GM19463 (cell line): ENCODE measurements around the gene RHOBTB3.
"Not testable (repeated sequence)": the region's sequence is repeated elsewhere in the genome, so short reads cannot be mapped to it uniquely, and the experiment has no call there.

Experiments used
- ATAC-seq: cut with Tn5 transposase; IDR thresholded peaks from one replicate; pipeline ENCODE4 v1.9.1; 2021; ENCODE audit warnings: mild to moderate bottlenecking, moderate library complexity; ENCODE audit not compliant: unreplicated experiment

RHOBTB3 gene

DNA sequence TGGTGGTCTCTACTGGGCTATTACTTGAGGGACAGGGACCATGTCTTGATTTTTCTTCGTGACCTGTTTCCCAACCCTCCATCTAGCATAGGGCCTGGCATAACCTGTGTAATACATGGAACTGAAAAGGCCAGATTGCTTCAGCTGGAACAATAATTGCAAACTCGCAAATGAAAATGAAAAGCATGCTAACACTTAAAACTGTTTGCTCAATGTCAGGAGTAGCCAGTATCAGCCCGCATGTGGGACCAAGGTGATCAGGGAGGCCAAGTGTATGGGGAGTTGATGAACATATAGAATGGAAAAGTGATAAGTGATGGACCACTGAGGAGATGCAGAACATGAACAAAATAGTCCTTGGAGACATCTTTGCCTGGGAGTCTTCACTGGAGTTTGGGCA, 66.2 kb downstream of the RHOBTB3 start:
- ATAC-seq: no peak

DNA sequence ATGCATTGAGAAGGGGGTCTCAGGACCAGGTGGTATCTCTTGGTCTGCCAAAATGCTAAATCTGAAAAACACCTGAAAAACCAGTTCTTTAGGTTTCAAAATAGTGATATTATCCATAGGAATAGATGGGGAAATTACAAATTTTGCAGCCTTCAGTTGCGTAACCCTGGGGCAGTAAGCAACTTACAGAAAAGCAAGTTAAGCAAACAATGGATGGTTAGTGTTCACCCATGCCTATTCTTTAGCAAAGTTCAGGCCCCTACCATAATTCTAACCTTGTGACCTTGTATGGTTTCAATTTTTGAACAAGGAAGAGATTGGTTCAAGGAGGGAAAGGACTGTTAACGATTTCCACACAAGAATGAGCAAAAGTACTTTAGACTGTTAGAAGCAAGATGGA, 66.9 kb downstream of the RHOBTB3 start:
- ATAC-seq: no peak

DNA sequence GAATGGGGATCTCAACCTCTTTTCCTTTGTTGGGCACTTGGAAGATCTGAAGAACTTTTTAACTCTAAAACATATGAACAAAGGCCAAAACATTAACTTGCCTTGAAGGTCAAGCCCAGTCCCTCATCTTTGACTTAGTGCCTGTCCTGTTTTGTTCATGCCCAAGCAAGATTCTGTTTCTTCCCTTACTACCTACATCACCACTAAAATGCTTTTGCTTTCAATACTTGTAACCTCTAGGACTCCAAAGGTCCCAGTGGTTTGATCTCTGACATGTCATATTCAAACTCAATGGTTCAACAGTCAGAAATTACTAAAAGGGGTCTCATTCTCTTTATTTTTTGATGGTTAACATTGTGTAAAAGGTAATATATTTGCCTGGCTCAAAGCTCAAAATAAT, 67.4 kb downstream of the RHOBTB3 start:
- ATAC-seq: no peak

DNA sequence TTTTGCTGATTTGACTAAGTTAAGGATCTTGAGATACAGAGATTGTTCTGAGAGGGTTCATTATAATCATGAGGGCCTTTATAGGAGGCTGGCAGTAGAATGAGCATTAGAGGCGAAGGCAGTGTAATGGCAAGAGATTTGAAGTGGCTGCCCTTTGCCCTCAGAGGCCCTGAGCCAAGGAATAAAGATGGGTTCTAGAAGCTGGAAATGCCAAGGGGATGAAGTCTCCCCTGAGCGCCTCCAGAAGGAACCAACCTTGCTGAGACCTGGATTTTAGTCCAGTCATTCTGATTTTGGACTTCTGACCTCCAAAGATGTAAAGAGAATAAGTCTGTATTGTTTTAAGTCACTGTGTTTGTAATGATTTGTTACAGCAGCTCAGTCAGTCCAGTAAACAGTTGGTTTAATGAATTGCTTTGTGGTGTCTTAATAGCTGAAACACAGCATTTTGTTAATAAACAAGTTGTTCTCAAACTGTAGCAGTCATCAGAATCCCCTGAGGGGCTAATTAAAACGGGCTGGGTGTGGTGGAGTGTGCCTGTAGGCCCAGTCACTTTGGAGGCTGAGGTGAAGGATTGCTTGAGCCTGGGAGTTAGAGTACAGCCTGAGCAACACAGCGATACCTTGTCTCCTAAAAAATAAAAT, 68.2 kb downstream of the RHOBTB3 start:
- no peak for ATAC-seq

DNA sequence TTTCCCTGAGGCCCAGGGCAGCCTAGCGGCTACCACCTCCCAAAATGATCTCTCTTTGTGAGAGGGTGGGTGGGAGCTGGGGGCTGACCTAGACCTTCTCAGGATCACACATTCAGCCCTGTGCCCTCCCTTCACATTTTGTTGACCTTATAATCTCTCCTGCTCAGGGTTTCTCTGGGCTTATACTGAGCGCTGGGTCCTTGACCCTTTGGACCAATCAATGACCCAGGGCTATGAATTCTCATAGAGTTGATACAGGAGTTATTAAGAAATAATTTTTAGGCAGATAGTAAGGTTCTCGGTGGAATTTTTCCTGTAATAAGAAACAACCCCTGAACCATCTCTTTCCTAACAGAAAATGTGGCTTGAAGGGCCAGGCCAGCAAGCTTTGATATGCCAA, 69.4 kb downstream of the RHOBTB3 start:
- no peak for ATAC-seq

DNA sequence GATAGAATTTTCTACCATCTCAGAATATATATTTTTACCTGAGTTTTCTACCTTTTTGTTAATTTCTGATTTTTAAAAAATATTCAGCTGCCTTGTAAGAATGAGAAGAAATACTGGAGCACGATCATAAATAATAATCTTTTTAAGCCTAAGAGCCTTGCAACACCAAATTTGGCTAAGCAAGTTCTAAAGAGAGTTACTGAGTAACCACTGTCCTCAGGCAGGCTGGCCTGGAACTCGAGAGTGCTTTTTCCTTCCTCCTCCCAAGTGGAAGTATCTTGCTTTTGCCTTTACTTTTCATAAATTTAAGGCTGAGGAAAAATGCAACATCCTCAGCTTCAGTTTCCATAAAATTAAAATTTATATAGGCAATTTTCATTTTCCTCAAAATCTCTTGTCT, 70.4 kb downstream of the RHOBTB3 start:
- no peak for ATAC-seq

DNA sequence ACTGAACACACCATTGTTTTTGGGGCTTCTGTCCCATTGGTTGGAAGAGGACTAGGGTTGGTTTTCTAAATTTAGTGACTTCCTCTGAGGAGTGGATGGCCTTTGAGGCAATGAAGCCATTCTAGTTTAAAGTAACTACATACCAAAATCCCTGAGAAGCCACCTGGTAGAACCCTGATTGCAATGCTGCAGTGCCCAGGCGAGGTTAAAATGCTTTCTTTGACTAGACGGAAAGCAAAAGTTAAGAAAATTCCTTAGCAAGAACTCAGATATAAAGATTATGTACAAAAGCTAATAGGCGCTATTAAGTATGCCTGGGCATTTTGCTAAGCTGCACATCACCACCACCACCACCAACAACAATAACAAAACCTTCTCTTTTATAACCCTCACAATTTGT, 70.8 kb downstream of the RHOBTB3 start:
- ATAC-seq: no peak

DNA sequence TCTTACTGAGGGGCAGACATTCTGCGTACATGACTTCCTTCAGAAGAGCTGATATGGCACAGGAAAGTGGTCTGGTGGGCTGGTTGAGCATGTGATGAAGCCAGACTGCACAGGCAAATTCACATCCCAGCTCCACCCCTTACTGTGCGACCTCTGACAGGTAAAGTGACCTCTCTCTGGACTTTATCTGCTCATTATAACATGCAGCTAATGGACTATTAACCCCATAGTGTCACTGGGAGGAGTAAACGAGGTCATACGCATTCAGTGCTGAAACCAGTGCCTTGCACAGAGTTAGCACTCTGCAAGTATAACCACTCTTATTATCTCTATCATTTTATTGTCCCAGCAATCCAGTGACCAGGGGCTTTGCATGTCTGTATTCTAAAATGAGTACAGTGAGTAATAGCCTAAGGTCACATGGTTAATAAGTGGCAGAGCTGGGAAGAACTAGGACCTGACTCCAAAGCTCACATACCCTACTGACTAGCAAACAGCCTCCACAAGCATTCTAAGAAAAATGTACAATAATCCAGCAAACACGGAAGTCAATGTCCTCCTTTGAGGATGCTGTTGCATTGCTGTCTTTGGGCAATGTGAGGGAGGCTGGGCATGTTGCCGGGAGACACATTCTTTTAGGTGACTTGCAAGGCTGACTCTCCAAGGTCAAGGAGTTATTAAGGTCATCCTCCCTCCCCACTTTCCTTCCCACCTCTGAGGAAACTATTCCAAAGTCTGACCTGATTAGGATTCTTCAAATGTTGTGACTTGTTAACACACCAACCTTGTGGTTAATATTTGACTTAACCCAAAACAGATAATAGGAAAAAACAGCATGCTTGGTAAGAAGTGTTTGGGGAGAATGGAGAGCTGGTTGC, 72.4 kb downstream of the RHOBTB3 start:
- ATAC-seq: no peak

DNA sequence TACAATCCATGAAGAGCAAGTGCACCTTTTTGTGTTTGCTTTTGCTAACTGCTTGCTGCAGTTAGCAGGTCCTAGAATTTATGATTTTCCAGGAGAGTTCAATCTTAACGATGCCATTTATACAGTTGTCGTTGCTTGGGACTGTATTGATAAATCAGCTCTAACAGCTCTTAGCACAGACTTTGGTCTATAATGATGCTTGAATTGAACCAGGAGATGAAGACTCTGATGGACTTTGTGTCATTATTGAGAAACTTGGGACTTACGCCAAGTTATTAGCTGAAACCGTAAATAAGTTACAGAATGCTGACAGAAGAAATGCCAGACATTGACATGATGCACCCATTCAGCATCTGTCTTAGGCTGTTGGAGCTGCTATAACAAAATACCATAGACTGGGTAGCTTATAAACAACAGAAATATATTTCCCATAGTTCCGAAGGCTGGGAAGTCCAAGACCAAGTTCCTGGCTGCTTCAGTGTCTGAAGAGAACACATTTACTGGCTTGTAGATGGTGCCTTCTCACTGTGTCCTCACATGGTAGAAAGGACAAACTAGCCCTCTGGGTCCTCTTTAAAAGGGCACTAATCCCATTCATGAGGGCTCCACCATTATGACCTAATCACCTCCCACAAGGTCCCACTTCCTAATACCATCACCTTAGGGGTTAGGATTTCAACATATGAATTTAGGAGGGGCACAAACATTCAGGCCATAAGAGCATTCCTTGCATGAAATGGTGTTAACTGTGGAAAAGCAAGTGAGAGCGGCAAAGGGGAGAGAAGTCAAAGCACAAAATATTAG, 73.8 kb downstream of the RHOBTB3 start:
- ATAC-seq: no peak

DNA sequence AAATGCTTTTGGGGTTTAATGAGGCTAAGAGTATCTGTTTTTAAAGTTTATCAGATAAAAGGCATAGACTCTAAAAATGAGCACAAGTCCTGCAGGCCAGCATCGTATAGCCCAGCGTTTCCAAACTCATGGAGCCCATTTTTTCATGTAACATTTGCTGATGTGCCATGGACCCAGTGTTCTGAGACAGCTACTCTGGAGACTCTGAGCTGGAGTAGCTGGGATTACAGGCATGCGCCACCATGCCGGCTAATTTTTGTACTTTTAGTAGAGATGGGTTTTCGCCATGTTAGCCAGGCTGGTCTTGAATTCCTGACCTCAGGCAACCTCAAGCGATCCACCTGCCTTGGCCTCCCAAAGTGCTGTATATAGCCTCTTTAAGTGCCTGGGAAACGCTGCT, 75.6 kb downstream of the RHOBTB3 start:
- no peak for ATAC-seq

DNA sequence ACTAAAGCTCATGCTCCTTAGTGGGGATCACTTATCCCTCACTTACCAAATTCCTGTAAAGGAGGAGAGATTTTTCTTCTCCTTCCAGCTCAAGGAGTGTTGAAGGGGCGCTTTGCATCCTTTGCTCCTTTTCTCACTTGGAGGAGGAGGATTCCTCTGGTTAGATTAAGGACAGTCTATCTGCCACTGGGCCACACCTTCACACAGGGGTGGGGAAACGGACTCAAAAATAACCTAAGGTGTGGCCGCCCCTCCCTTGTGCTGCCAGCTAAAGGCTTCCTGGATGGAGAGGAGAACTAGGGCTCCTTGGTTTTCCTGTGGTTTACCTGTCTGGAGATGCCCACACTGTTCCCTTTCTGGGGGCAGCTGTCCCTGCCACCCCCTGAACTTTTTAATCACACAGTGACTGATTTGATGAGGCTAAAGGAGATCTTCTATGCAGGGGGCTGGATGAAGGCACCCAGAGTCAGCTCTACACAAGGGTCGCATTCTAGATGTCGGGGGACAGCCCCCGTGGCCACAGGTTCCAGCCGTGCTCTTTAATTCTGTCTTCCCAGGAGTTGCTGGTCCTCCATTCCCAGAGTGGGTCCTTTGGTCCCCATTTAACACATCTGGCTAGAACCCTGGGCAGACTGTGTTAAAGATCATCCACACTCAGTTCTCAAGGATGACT, 77.0 kb downstream of the RHOBTB3 start:
- no peak for ATAC-seq

DNA sequence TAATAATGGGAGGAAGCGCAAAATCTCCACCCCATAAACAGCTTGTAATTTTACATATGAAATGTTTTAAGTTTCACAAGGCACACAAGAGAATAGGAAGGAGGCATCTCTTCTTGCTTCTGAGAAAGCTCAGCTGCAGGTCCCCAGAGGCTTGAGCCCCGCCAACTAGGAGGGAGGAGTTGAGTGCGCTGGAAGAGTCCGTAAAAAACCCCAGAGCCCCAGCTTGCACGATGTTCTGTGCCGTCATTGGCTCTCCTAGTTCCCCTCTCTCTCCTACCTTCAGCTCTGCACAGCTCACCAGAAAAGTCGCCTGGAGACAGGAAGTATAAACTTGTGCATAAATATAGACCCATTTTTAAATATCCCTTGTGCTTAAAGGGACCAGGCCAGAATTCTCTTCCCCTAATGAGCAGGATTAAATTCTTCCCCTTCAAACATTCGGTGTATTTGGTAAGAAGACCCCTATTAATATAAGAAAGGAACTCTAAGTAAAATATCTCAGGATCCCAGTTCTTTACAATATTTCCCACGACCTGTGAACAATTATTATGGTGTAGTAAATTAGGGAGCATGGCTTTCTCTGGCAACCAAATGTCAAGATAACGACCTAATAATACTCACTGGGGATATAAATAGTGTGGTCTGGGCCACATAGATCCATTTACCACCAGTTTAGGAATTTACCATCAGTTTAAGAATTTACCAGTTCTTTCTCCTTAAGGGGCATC, 77.7 kb downstream of the RHOBTB3 start:
- peak; percentile 98 for ATAC-seq

DNA sequence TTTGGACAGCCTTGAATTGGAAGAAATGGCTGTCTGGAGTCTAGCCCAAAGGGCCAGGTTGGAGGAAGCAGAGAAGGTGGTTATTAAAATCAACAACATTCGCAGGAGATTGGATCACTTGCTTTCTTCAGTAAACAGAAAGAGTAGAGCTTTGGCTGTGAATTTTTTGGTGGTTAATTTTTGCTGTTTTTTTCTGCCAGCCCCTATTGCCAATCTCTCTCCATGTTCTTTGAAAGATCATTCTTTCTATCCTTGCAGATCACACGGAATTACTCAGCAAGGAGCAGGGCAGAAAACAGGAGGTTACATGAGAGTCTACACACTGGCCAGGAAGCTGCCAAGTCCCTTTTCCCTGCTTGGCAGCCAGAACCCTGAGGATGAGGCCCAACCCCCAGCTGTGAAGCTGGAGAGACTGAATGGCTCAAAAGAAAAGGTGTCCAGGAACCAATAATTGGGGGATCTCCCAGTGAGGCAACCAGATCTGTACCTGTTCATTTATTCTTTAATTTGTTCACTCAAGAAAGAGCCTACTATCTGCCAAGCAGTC, 78.4 kb downstream of the RHOBTB3 start:
- no peak for ATAC-seq

DNA sequence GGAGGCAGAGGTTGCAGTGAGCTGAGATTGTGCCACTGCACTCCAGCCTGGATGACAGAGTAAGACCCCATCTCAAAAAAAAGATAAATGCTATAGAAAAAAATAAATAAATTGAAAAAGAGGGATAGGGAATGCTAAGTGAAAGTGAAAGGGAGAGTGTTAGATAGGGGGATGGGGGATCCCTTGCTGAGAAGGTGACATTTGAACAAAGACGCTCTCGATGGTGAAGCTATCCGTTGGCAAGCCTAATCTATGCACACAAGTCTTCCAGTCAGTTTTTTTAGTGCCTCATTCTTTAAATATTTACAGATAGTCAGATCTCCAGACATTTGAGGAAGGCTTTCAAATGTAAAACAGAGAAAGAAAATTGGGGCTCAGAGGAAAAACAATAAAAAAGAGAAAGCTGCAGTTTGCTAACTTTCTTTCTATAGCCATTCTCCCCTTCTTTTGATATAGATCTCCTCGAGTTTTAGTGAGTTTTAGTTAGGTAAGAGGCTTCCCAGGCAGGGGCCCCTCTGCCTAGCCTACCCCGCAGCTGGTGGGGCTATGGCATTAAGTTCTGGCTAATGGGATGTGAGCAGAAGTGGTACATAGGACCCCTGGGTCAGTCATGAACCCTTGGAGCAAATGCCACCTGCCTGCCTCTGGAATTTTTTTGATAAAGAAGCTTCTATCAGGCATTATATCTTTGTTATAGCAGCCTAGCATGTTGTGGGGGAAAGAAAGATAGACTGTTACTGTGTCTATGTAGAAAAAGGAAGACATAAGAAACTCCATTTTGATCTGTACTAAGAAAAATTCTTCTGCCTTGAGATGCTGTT, 79.4 kb downstream of the RHOBTB3 start:
- ATAC-seq: no peak

DNA sequence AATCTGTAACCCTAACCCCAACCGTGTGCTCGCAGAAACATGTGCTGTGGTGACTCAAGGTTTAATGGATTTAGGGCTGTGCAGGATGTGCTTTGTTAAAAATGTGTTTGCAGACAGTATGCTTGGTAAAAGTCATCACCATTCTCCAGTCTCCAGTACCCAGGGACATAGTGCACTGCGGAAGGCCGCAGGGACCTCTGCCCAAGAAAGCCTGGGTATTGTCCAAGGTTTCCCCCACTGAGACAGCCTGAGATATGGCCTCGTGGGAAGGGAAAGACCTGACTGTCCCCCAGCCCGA, 79.9 kb downstream of the RHOBTB3 start:
- not testable (repeated sequence) for ATAC-seq

DNA sequence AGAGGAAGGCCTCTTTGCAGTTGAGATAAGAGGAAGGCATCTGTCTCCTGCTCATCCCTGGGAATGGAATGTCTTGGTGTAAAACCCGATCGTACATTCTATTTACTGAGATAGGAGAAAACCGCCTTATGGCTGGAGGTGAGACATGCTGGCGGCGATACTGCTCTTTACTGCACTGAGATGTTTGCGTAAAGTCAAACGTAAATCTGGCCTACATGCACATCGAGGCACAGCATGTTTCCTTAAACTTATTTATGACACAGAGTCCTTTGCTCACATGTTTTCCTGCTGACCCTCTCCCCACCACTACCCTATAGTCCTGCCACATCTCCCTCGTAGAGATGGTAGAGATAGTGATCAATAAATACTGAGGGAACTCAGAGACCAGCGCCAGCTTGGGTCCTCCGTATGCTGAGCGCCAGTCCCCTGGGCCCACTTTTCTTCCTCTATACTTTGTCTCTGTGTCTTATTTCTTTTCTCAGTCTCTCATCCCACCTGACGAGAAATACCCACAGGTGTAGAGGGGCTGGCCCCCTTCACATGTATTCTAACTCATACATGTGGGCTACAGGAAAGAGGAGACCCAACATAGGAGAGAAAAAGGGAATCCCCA, 80.4 kb downstream of the RHOBTB3 start:
- ATAC-seq: not testable (repeated sequence)

DNA sequence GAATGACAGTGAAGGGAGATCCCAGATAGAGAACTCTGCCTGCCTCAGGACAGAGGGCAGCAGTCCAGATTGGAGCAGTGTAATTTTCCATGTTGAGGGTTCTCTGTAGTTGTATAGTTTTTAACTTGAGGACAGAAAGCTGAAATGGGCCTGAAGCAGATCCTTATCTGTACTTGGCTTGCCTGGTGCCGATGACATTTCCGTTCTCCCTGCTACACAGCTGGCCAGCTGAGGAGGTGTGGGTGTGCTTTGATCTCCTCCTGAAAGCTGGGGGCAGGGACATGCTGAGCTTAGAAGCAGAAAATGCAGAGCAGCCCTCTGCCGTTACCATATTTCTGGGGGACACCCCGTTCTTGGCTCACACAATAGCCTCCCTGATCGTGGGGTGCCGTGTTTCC, 80.9 kb downstream of the RHOBTB3 start:
- no peak for ATAC-seq

DNA sequence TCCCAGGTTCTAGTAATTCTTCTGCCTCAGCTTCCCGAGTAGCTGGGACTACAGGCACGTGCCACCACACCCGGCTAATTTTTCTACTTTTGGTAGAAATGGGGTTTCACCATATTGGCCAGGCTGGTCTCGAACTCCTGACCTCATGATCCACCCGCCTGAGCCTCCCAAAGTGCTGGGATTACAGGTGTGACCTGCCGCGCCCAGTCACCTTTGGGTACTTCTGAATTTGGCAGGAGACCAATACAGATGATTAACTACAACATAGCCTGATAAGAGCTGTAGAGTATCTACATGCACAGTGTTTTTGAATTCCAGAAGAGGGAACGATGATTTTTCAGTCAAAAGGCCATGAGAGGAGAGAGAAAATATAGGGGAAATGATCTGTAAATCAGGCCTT, 81.9 kb downstream of the RHOBTB3 start:
- not testable (repeated sequence) for ATAC-seq

DNA sequence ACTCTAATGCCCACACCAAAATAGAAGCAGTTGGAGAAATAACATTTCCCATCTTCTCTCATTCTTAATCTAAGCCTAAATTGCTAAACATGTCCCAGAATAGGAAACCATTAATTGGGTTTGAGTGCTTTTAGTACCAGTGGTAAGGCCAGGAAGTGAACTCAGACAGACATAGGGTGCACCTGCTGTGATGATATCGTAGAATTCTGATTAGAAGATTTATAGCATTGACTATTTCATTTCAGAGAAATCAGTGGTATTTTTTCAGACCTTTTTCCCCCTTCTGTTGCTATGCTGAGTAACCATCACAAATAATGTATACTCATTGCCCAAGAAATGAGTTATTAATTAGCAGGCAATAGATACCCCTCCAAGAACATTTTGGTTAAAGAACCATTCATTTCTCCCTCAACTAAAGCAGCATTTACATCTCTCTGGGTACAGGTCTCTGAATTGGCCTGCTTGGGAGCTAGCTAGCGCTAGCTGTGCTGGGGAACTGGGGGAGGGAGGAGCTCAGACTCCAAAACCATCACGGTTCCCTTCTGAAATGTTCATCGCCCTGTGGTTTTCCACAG, 84.1 kb downstream of the RHOBTB3 start:
- no peak for ATAC-seq
